ENCODE measurements around the gene PGC.

Gene PGC

DNA sequence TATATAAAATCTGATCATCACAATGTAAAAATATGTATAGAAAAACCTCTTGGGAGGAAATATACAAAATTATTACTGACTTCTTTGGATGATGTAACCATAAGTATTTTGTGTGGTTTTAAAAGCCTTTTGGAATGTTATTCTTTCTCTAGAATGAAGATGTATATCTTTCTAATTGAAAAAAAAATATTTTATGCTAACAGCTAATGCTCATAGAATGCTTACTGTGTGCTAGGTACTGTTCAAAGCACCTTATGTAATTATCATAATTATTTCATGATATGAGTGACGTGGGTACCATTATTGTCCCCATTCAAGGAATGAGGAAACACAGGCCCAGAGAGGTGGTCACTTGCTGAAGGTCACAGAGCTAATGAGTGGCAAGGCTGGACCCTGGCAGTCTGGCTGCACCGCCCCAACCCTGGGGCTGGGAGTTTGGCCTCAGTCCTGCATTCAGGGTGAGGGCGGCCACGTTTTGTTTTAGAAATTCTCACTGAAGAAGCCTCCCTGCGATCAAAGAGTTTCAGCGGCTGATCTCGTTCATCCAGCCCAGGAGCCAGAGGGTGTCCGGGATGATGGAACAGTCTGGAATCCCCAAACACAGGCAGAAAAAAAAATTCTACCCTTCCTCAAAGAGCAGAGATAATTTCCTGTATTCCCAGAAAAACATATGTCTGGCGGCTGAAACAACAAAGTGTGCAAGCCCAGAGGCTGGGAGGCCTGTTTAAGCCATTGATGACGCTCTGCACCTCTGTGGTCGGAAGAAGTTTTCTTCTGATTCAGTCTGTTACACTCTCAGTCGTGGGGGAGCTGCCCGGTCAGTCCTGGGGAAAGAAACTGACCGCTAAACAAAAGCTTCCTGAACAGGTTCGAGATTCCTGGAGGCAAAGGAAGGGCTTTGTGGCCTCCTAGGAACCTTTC is 49.1 kb downstream of the PGC start:
- no peak for DNase-seq (ENCODE audit: low spot score)

DNA sequence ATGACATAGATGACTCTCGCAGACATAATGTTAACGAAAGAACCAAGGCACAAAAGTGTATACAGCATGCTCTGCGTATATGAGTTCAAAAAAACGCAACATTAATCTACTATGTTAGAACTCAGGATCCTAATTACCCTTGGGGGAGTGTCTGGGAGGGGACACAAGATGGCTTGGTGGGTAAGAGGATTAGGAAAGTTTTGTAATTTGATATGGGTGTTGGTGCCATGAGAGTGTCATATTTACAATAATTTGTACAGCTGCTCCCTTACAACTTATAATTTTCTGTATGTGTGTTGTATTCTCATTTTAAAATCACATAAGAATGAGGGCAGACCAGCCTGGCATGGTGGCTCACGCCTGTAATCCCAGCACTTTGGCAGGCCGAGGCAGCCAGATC is 50.4 kb downstream of the PGC start:
- no peak for DNase-seq (ENCODE audit: low spot score)

DNA sequence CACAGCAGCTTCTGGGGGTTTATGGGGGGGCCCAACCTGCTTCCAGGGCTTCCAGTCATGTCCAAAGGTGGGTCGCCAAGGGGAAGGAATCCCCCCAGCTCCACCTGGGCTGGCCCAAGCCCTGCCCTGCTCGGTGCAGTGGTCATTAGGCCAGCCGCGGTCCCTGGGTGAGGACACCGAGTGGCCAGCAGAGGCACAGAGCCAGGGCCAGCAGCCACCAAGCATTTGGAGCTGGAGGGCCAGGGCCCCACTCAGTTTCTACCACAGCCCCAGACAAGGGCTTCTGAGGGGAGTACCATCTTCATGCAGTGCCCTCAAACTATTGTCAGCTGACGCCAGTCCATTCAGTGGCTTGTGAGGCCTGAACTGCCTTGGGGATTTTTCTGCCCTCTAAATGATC is 51.4 kb downstream of the PGC start:
- DNase-seq (ENCODE audit: low spot score): no peak

DNA sequence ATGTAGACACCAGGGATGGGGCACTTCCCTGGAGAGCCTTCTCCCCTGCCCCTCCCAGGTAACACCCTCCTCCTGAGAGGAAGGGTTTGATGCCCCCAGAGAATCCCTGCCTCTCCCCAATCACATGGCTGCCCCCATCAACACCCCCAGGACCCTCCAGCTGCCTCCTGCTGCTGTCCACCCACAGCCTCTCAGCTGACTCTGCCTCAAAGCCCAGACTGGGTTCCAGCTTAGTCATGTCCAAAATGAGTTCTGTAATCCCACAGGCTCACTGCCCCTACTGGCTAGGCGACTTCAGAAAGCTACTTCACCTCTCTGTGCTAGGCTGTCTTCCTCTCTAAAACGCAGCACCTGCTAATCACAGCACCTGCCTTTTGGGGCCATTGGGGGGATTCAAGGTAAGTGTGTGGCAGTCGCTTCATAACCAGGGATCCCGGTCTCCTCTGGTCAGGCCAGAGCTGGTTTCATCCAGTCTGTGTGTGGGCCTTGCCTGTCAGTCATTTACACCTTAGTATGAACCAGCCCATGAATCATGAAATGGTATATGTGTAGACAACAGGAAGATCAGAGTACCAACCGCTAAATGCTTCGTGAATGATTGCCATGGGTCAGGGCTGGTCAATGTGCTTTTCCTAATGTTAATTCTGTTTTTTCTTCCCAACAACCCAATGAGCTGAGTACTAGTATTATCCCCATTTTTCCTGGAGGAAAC is 52.2 kb downstream of the PGC start:
- DNase-seq (ENCODE audit: low spot score): no peak

DNA sequence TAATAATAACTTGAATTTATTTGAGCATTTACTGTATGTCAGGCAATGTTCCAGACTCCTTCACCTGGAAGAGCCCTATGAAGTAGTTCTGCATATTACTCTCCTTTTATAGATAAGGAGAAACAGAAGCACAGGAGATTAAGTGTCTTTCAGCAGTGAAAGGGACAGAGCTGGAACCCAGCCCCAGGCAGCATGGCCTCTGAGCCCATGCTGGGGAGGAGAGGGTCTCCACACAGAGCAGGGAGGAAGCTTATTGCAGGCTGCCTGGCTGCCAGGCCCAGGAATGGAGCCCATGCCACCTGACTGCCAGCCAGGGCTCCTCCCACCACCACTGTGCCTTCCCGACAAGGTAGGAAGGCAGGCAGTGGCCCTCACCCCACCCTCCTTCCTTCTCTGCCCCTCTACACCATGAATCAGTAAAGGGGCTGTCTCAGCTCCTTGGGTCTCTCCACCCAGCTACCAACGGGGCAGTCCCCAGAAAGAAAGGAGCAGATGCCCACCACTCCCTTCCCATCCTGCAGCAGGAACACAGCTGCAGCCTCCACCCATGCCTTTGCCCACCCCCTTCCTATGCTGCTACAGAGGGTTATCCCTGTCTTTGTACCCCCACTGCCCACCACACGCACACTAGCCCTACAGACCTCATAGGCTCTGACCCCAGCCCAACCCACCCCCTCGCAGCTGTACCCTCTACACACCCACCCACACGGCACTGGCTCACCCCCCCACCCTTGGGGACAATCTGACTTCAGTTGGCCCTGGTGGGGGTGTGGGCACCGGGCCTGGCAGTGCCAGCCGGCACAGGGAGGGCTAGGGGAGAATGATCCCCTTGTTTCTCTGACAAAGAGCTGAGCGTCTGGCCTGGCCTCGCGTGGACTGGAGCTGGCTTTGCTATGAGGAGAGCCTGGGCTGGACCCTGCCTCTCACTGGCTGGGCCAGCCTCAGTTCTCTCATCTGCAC is 53.6 kb downstream of the PGC start:
- DNase-seq (ENCODE audit: low spot score): no peak

DNA sequence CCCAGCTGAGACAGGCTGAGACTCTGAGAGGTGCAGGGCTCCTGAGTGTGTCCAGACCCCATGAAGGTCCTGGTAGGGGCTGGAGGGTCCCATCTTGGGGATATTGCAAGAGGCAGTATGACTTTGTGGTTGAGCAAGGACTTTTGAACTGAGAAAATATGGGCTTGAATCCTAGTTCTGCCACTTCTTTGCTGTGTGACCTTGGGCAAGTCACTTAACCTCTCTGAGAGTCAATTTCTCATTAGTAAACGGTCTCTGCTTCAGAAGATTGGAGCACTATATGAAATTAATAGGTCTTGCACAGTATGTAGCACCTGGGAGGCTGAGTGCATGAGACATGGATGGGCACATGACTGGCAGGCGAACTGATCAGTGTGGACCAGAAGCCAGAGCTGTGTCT is 54.5 kb downstream of the PGC start:
- no peak for DNase-seq (ENCODE audit: low spot score)

DNA sequence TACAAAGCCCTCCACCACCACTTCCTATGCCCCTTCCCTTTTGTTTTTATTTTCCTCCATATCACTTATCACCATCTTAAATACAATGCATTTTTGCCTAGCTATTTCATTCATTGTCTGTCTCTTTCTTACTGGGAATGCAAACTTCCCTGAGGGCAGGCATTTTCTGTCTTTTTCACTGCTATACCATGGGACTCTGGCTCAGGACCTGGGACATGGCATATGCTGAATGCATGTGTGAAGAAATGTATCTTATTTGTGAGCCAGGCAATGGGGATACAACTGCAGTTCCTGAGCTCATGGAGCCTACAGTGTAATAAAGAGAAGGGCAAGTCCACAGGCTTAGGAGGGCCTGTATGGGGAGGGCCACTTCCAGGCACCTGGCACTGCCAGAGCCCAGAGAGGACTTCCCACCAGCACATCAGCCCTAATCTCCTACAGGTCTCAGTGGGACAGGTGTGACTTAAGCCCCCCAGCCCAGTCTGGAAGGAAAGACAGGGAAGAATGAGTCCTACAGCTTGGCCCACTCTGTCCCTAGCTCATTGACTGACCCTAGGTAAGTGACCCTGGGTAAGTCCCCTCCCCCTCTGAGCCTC is 55.0 kb downstream of the PGC start:
- DNase-seq (ENCODE audit: low spot score): no peak

DNA sequence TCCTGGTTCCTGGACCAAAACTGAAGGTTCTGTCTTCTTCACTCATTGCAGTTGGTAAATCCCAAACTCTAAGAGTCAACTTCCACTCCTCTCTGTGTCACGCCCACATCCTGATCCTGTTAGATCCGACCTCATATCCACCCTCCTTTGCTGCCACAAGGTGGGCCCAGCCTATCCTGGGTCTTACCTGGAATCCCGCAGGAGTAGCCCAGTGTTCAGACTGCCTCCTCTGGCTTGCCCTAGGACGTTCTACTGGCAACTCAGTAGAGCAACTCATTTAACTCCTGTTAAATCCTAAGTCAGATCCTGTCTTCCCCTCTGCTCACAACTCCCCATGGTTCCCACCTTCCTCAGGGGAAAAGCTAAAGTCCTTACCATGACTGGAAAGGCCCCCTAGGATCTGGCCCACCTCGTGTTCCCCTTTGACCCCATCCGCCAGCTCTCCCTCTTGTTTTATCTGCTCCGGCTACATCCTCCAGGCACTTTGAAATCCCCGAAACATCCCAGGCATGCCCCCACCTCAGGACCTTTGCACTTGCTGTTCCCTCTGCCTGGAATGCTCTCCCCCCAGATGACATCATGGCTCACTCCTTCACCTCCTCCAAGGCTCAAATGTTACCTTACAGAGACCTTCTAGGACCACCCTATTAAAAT is 55.6 kb downstream of the PGC start:
- DNase-seq (ENCODE audit: low spot score): no peak

DNA sequence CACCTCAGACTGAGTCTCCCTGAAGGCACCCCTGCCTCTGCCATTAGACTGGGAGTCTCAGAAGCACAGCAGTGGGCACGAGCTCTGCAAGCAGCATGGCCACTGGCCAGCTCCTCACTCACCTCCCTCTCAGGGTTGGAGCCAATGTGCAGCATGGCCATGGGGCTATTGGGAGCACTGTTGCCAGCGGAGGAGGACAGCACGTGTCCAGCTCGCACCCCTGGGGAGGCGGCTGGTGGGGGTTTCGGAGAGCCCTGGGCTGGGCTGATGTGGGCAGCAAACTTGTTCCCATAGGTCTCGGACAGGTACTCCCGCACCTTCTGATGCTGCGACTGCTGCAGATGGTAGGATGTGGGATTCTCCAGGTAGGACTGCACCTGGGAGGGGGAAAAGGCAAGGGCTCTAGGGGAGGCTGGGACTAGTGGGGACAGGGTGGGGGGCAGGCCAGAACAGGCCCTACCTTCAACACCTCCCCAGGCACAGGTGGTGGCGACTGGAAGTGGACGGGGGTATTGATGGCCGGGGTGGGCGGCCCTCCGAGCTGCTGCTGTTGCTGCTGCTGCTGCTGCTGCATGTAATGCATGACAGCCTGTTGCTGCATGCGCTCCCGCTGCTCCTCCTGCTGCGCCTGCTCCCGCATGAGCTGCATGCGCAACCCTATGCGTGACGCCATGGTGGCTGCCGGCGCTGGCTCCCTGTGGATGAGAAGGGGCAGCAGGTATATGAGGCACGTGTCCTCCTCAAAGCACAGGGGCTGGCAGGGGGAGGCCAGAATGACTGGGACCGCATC is 56.5 kb downstream of the PGC start:
- no peak for DNase-seq (ENCODE audit: low spot score)

DNA sequence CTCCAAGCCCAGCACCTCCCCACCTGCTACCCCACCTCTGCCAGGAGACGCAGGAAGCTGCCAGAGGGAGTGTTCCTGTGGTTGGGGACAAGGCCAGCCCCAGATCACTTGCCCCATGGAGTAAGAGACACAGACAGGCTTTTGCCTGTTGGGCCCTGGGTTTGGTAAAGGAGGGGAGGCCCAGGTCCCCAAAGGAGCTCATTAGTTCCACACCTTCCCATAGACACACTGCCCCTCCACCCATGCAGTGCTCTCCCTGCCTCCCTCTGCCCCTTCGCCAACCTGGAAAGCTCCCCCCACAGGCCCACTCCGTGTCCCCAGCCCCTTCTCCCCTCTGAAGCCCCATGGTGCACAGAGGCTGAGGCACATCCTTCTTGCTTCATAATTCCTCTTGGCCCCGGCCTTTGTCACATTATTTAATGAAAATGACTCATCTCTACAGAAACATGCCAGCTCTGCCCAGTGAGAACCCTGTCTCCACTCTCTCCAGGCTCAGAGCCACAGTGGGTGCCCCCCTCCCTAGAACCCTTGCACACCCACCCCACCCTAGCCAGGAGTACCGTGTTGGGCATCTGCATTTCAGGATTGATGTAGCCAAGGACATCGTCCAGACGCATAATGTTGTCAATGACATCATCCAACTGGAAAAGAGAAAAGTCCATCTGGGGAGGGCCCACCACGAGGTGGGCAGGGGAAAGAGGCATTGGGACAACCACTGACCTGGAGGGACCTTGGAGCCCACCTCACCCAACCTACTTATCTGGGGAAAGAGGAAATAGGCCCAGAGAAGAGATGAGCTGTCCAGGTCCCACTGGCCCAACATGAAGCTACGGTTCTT is 57.8 kb downstream of the PGC start:
- DNase-seq (ENCODE audit: low spot score): no peak

DNA sequence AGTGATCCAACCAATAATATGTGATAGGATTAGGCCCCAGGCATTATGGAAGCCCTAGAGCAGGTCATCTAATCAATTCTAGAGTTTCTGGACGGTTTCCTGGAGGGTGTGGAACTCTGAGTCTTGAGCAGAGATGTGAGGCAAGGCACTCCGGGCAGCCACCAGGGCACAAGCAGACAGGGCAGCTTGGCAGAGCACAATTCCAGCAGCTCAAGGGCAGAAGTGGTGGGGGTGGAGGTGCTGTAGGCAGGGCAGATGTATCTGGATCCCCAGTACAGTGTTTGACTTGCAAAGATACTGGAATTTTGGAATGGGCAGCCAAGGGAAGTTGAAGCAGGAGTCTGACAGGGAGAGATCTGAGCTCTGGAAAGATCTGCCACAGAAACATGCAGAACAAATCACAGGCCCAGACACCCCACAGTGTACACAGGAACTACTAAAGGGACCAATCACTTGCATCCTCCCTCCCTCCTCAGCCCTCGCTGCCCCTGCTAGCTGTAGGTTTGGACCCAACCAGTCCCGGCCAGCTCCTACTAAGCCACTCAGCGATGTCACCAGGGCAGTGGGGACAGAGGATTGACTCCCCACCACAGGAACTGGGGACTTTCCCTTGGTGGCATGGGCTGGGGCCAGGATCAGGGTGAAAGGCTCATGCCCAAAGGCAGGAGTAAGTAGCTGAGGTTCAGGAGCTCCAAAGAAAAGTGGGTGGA is 58.8 kb downstream of the PGC start:
- DNase-seq (ENCODE audit: low spot score): no peak

DNA sequence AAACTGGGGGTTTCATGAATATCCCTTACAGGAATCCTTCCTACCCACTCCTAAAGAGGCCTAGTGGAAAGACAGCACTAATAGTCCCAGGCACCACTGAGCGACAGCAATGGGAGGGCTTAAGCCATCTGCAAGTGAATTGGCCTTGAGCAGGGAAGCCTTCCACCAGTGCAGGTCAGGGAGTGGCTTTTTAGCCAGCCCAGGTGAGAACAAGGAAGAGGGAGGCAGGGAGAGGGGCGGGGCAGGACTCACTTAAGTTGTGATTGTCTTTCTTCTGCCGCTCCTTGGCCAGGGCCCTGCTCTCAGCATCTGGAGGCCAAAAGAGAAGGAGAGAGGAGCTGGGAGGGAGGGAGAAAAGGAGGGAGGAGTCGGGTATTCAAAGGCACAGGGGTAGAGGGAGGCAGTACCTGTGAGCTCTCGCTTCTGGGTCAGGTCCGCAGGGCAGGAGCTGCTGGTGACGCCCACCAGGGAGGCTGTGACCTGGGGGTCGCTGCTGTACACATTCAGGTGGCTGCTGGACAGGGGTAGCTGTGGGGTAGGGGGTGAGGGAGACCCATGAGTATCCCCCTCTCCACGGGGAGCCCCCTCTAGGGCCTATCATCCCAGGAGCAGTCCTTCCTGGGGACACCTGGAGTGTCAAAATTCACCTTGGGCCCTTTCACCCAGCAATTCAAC is 59.6 kb downstream of the PGC start:
- DNase-seq (ENCODE audit: low spot score): no peak
